Tibial nerve (tissue), 4 donors: ENCODE measurements around the gene FAM200B.

Experiments
- CTCF ChIP-seq, 5 experiments: fragments of 200-600 bp in 3 of 5; fragments of 450-650 bp in 2 of 5; sonication (generic) in 3 of 5; IDR thresholded peaks; one replicate each; pipeline ENCODE4 v1.5.1; 2016 to 2019; ENCODE audit warnings: antibody characterized with exemption in 5 of 5, mild to moderate bottlenecking in 3 of 5, moderate library complexity in 2 of 5
- EP300 ChIP-seq, 2 donors: sonication (generic); formaldehyde crosslinking; IDR thresholded peaks; one replicate each; pipeline ENCODE4 v1.6.1; 2017; ENCODE audit warnings: antibody characterized with exemption in 2 of 2, mild to moderate bottlenecking in 1 of 2
- POLR2A ChIP-seq, 2 donors: fragments of 450-650 bp; IDR thresholded peaks; one replicate each; pipeline ENCODE4 v1.6.1; 2017; ENCODE audit warnings: antibody characterized with exemption in 2 of 2, mild to moderate bottlenecking in 2 of 2, moderate library complexity in 2 of 2

GRCh38 chr4:15658136-15658770 is 23.4 kb upstream of the FAM200B start:
- TF ChIP-seq CTCF (IDR thresholded peaks at IDR 0.05), result no peak
- no peak for TF ChIP-seq POLR2A (IDR thresholded peaks at IDR 0.05)
- TF ChIP-seq EP300 (IDR thresholded peaks at IDR 0.05), result no peak
